D721Med (cell line): Measurements from ENCODE around the gene CFAP97.

Source experiments
- DNase-seq: peaks from one replicate; pipeline ENCODE4 v3.0.0; 2011; ENCODE audit warnings: low spot score; ENCODE audit not compliant: insufficient read length
- FAIRE-seq: peaks from 2 replicates; lab custom pipeline; 2011; peaks lifted over from hg19 to GRCh38; lab: Jason Lieb, UNC
- CTCF ChIP-seq: IDR thresholded peaks from 2 replicates; pipeline ENCODE4 v1.5.1; 2012; ENCODE audit warnings: mild to moderate bottlenecking, control low read depth; ENCODE audit not compliant: insufficient read depth; ENCODE audit errors: missing control alignments

Gene CFAP97

GRCh38 chr4:185113340-185113739 lies 90.5 kb downstream of the CFAP97 start:
- DNase-seq = no peak
- TF ChIP-seq CTCF = no peak
- no peak for FAIRE-seq

- TF ChIP-seq CTCF = no peak
- DNase-seq = no peak
- FAIRE-seq = no peak
Observed at GRCh38 chr4:185112104-185112503, 91.7 kb downstream of the CFAP97 start.

- DNase-seq = no peak
- no peak for TF ChIP-seq CTCF
- FAIRE-seq = no peak
Observed at GRCh38 chr4:185110375-185110823, 93.4 kb downstream of the CFAP97 start.

- DNase-seq = no peak
- FAIRE-seq = no peak
- TF ChIP-seq CTCF = no peak
Observed at GRCh38 chr4:185109736-185110135, 94.1 kb downstream of the CFAP97 start.
